GM06990 (cell line): Measurements from ENCODE around the gene LSMEM2.
"Not testable (repeated sequence)": the region's sequence is repeated elsewhere in the genome, so short reads cannot be mapped to it uniquely, and the experiment has no call there.

ENCODE experiments used
- DNase-seq: peaks from one replicate; pipeline ENCODE4 v3.0.0-alpha.2; 2011; ENCODE audit not compliant: insufficient read length; ENCODE audit errors: extremely low read depth
- H3K27me3 ChIP-seq: replicated peaks from 2 replicates; pipeline ENCODE4 v1.6.0; 2011; ENCODE audit warnings: low read length; ENCODE audit not compliant: control insufficient read depth, insufficient read depth
- H3K36me3 ChIP-seq: 2 replicates; pipeline ENCODE4 v1.5.1; 2011; ENCODE audit warnings: low read length; ENCODE audit not compliant: control insufficient read depth, insufficient read depth
- H3K4me3 ChIP-seq: replicated peaks from 2 replicates; pipeline ENCODE4 v1.5.1; 2011; ENCODE audit warnings: low read depth, mild to moderate bottlenecking, control low read depth, low read length
- TF ChIP-seq, protein P1 (sequence below): IDR thresholded peaks from 2 replicates; pipeline ENCODE4 v1.5.1; 2011; ENCODE audit warnings: low read length, control low read depth, mild to moderate bottlenecking, inconsistent platforms; ENCODE audit not compliant: insufficient read depth, poor library complexity, severe bottlenecking

LSMEM2 gene

DNA sequence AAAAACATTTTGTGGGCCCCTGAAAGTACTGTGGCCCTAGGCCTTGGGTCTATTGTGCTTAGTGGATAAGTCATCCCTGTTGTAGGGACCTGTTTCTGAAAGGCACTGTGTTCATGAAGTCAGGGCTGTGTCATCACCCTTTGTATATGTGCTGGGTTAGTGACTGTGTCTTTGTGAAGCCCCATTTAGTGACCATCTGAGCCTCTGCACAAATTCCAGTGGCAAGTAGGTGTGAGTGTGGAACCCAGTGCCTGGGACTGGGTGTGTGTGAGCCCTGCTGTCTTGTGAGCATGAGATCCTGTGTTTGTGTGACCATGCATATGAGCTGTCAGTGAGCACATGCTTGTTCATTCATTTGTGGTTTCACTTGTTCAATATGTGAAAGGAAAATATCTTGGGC, 25.7 kb downstream of the LSMEM2 start:
- TF ChIP-seq, protein P1, sequence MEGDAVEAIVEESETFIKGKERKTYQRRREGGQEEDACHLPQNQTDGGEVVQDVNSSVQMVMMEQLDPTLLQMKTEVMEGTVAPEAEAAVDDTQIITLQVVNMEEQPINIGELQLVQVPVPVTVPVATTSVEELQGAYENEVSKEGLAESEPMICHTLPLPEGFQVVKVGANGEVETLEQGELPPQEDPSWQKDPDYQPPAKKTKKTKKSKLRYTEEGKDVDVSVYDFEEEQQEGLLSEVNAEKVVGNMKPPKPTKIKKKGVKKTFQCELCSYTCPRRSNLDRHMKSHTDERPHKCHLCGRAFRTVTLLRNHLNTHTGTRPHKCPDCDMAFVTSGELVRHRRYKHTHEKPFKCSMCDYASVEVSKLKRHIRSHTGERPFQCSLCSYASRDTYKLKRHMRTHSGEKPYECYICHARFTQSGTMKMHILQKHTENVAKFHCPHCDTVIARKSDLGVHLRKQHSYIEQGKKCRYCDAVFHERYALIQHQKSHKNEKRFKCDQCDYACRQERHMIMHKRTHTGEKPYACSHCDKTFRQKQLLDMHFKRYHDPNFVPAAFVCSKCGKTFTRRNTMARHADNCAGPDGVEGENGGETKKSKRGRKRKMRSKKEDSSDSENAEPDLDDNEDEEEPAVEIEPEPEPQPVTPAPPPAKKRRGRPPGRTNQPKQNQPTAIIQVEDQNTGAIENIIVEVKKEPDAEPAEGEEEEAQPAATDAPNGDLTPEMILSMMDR = no peak
- Histone ChIP-seq H3K27me3 (no peaks in the 10 kb centered on the region), H3K4me3 (no peak overlapping the region), H3K36me3 (no peaks in the 10 kb centered on the region)
- DNase-seq = no peak

GRCh38 chr3:50312041-50312440, 33.2 kb downstream of the LSMEM2 start:
- not testable (repeated sequence) for H3K27me3 ChIP-seq, H3K36me3 ChIP-seq, H3K4me3 ChIP-seq

DNA sequence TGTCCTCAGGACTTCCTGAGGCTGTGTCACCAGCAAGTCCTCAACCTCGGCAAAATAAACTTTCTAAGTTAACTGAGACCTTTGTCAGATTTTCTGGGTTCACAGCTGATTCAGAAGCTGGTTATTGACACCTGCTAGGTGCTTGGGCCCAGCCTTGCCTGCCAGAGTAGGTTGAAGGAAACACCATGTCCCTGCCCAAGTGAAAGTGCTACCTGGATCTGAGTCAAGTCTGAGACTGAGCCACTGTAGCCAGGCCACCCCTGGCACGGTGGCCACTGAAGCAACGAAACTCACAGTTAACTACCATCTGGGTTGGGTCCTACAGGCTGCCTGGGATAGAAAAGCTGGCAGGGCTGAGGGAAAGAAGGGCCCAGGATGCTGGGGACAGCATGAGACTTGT, 35.5 kb downstream of the LSMEM2 start:
- Histone ChIP-seq H3K27me3 (no peaks in the 10 kb centered on the region), H3K4me3 (no peak overlapping the region), H3K36me3 (peaks cover 5% of the 10 kb centered on the region)
- TF ChIP-seq, protein P1 = no peak
- DNase-seq = no peak

More at GRCh38 chr3:50312041-50312440, 33.2 kb downstream of the LSMEM2 start:
- DNase-seq = not testable (repeated sequence)

- no peak for DNase-seq
- Histone ChIP-seq H3K27me3 (no peaks in the 10 kb centered on the region), H3K4me3 (no peak overlapping the region), H3K36me3 (peaks cover 5% of the 10 kb centered on the region)
- TF ChIP-seq, protein P1 = no peak
These were observed 35.9 kb downstream of the LSMEM2 start for GRCh38 chr3:50314816-50315215.

- DNase-seq = peak; percentile 65
- TF ChIP-seq, protein P1 = no peak
- no peaks in the 10 kb centered on the region for H3K27me3 ChIP-seq
- peaks cover 5% of the 10 kb centered on the region for H3K36me3 ChIP-seq
- H3K4me3 ChIP-seq = no peak overlapping the region
These were observed 37.9 kb downstream of the LSMEM2 start for GRCh38 chr3:50316657-50317242.

DNA sequence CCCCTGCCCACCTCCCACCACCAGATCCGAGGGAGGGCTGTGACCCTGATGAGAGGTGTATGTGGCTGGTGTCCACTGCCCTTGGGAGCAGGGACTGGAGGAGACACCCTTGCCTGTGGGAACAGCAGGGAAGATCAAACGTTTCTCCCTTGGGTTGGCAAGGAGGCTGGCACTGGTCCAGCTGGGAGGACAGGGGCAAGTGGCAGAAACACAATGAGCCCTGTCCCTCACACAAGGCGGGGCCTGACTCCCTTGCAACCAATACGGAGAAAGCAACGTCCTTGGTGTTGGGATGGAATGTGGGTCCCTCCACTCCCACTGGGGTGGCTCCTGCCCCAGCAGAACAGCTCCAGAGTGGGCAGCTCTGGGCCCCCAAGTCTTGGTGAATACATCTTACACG, 38.4 kb downstream of the LSMEM2 start:
- TF ChIP-seq, protein P1 = no peak
- H3K27me3 ChIP-seq = no peaks in the 10 kb centered on the region
- no peak for DNase-seq
- peaks cover 5% of the 10 kb centered on the region for H3K36me3 ChIP-seq
- no peak overlapping the region for H3K4me3 ChIP-seq
